Measurements from ENCODE around the gene BST2. TPM values are rescaled to one million over a fixed set of nuclear protein-coding genes. Genes with fewer than 3 reads are reported as not detected.

The BST2 gene
- total RNA-seq, 2 donors from 2014 or later, result 12.8 to 15.6 TPM

- no peak overlapping the region for H3K9ac ChIP-seq (ENCODE audit: low read depth in 2 of 2, low read length in 2 of 2)
- H3K36me3 ChIP-seq, result no peaks in the 10 kb centered on the region
- H3K9me3 ChIP-seq, result no peaks in the 10 kb centered on the region
- TF ChIP-seq CTCF (IDR thresholded peaks at IDR 0.05), result no peak
- no peak overlapping the region for H3K27ac ChIP-seq
- no peak for DNase-seq
- no peak overlapping the region for H3K4me3 ChIP-seq
- intact Hi-C loops (cut with DNase I), result no loop called here
- no peaks in the 10 kb centered on the region for H3K27me3 ChIP-seq
- no peaks in the 10 kb centered on the region for H3K4me1 ChIP-seq
These were observed 24.8 kb downstream of the BST2 start for GRCh38 chr19:17380426-17381138.

- intact Hi-C loops (cut with DNase I), result no loop called here
These were observed 26.2 kb downstream of the BST2 start for GRCh38 chr19:17379221-17379631.

GRCh38 chr19:17378271-17378670 is 27.2 kb downstream of the BST2 start:
- no peaks in the 10 kb centered on the region for H3K9me3 ChIP-seq
- intact Hi-C loops (cut with DNase I), result no loop called here
- H3K36me3 ChIP-seq, result no peaks in the 10 kb centered on the region
- no peaks in the 10 kb centered on the region for H3K27me3 ChIP-seq
- TF ChIP-seq CTCF (IDR thresholded peaks at IDR 0.05), result no peak
- H3K4me3 ChIP-seq, result no peak overlapping the region
- H3K27ac ChIP-seq, result no peak overlapping the region
- no peak for DNase-seq
- no peak overlapping the region for H3K9ac ChIP-seq (ENCODE audit: low read depth in 2 of 2, low read length in 2 of 2)
- H3K4me1 ChIP-seq, result no peaks in the 10 kb centered on the region

More at GRCh38 chr19:17379221-17379631, 26.2 kb downstream of the BST2 start:
- no peak for DNase-seq
- no peaks in the 10 kb centered on the region for H3K9me3 ChIP-seq
- H3K27ac ChIP-seq, result no peak overlapping the region
- H3K4me3 ChIP-seq, result no peak overlapping the region
- no peaks in the 10 kb centered on the region for H3K36me3 ChIP-seq
- H3K27me3 ChIP-seq, result no peaks in the 10 kb centered on the region
- H3K9ac ChIP-seq (ENCODE audit: low read depth in 2 of 2, low read length in 2 of 2), result no peak overlapping the region
- H3K4me1 ChIP-seq, result no peaks in the 10 kb centered on the region
- no peak for TF ChIP-seq CTCF (IDR thresholded peaks at IDR 0.05)

- Histone ChIP-seq H3K27ac (no peak within 1 kb of the TSS), H3K27me3 (no peaks in the 10 kb centered on the region)
- DNase-seq, result no peak
These were observed 28.4 kb downstream of the BST2 start, which contains the start of gene PLVAP for GRCh38 chr19:17376935-17377600. Gene PLVAP (minus strand): TSS chr19:17377342. CDS start chr19:17377288, 54 bp downstream.

More at GRCh38 chr19:17376935-17377600, 28.4 kb downstream of the BST2 start, which contains the start of gene PLVAP:
- Histone ChIP-seq H3K9ac (ENCODE audit: low read depth in 2 of 2, low read length in 2 of 2) (no peak within 1 kb of the TSS), H3K4me3 (peak within 1 kb of the TSS; percentile 2), H3K36me3 (no peaks in the 10 kb centered on the region), H3K4me1 (no peaks in the 10 kb centered on the region), H3K9me3 (no peaks in the 10 kb centered on the region)
- TF ChIP-seq CTCF (IDR thresholded peaks at IDR 0.05), result no peak
- intact Hi-C loops (cut with DNase I), result no loop called here

Measured in colonic mucosa (tissue), 4 donors.